HUDEP-2 (cell line): ENCODE results near the gene MAP1B.
"Not testable (repeated sequence)": the region's sequence is repeated elsewhere in the genome, so short reads cannot be mapped to it uniquely, and the experiment has no call there.

Experiments used
- DNase-seq, 76 experiments: peaks; one replicate each; lab custom pipeline; 2025; ENCODE audit not compliant: unreplicated experiment in 76 of 76; lab: John Stamatoyannopoulos, UW

The MAP1B gene

GRCh38 chr5:72107131-72107900 lies at the start of gene MAP1B:
TSS of gene MAP1B (plus strand) at chr5:72107475. CDS start at chr5:72107532, 57 bp downstream.
- no peak for DNase-seq

GRCh38 chr5:72057816-72058215 lies 49.5 kb upstream of the MAP1B start:
- DNase-seq, result no peak

- peak in 28 of 76 experiments; percentile 1 to 33 (median 6) for DNase-seq
These were observed 44.0 kb upstream of the MAP1B start for GRCh38 chr5:72063219-72063819.

- no peak for DNase-seq
These were observed 42.3 kb upstream of the MAP1B start for GRCh38 chr5:72064801-72065570.

GRCh38 chr5:72065751-72066255 lies 41.5 kb upstream of the MAP1B start:
- no peak for DNase-seq

GRCh38 chr5:72066705-72067107 lies 40.6 kb upstream of the MAP1B start:
- no peak for DNase-seq

- no peak for DNase-seq
These were observed 39.4 kb upstream of the MAP1B start for GRCh38 chr5:72067682-72068470.

- DNase-seq, result no peak
These were observed 36.7 kb upstream of the MAP1B start for GRCh38 chr5:72070529-72070928.

GRCh38 chr5:72071906-72072305 lies 35.4 kb upstream of the MAP1B start:
- no peak for DNase-seq

- no peak for DNase-seq
These were observed 33.0 kb upstream of the MAP1B start for GRCh38 chr5:72074251-72074650.

GRCh38 chr5:72075461-72075860 lies 31.8 kb upstream of the MAP1B start:
- no peak for DNase-seq

- no peak for DNase-seq
These were observed 30.5 kb upstream of the MAP1B start for GRCh38 chr5:72076621-72077300.

- DNase-seq, result no peak
These were observed 29.9 kb upstream of the MAP1B start for GRCh38 chr5:72077390-72077789.

- no peak for DNase-seq
These were observed 28.0 kb upstream of the MAP1B start for GRCh38 chr5:72079288-72079687.

- DNase-seq, result no peak
These were observed 25.2 kb upstream of the MAP1B start for GRCh38 chr5:72082048-72082447.

- DNase-seq, result no peak
These were observed 22.4 kb upstream of the MAP1B start for GRCh38 chr5:72084876-72085275.

- no peak for DNase-seq
These were observed 22.0 kb upstream of the MAP1B start for GRCh38 chr5:72085319-72085718.

GRCh38 chr5:72089713-72090112 lies 17.6 kb upstream of the MAP1B start:
- DNase-seq, result not testable (repeated sequence)

GRCh38 chr5:72092074-72092473 lies 15.2 kb upstream of the MAP1B start:
- DNase-seq, result no peak

GRCh38 chr5:72093217-72093616 lies 14.1 kb upstream of the MAP1B start:
- no peak for DNase-seq
